H9 (cell line): ENCODE data around the gene ONECUT3. TPM values are rescaled to one million over a fixed set of nuclear protein-coding genes. Genes with fewer than 3 reads are reported as not detected.

Source experiments
- DNase-seq: peaks from one replicate; pipeline ENCODE4 v3.0.0-alpha.2; 2017
- H2AFZ ChIP-seq: one replicate; pipeline ENCODE4 v1.6.1; 2013; ENCODE audit warnings: mild to moderate bottlenecking, low read length, control low read depth, moderate library complexity
- H2AK5ac ChIP-seq: 2 replicates; pipeline ENCODE4 v1.6.1; 2013; ENCODE audit warnings: low read length, control low read depth, mixed read lengths; ENCODE audit not compliant: insufficient read length
- H2BK120ac ChIP-seq: one replicate; pipeline ENCODE4 v1.6.1; 2013; ENCODE audit warnings: low read depth, mild to moderate bottlenecking, low read length, control low read depth, inconsistent platforms; ENCODE audit not compliant: poor library complexity, severe bottlenecking
- H2BK12ac ChIP-seq: 2 replicates; pipeline ENCODE4 v1.6.1; 2013; ENCODE audit warnings: low read length, control low read depth, mixed read lengths, low read depth; ENCODE audit not compliant: insufficient read length
- H2BK15ac ChIP-seq: 2 replicates; pipeline ENCODE4 v1.6.1; 2013; ENCODE audit warnings: low read depth, low read length, control low read depth
- H2BK20ac ChIP-seq: one replicate; pipeline ENCODE4 v1.6.1; 2013; ENCODE audit warnings: low read depth, mild to moderate bottlenecking, low read length, control low read depth, inconsistent platforms; ENCODE audit not compliant: poor library complexity, severe bottlenecking
- H2BK5ac ChIP-seq: 2 replicates; pipeline ENCODE4 v1.6.1; 2013; ENCODE audit warnings: low read length, control low read depth, mixed read lengths; ENCODE audit not compliant: insufficient read length
- H3K14ac ChIP-seq: 2 replicates; pipeline ENCODE4 v1.6.1; 2013; ENCODE audit warnings: low read length, control low read depth; ENCODE audit not compliant: insufficient read depth
- H3K18ac ChIP-seq: 2 replicates; pipeline ENCODE4 v1.6.1; 2013; ENCODE audit warnings: low read depth, mild to moderate bottlenecking, mixed read lengths, low read length, control low read depth; ENCODE audit not compliant: insufficient read length
- H3K23ac ChIP-seq: 2 replicates; pipeline ENCODE4 v1.6.1; 2013; ENCODE audit warnings: low read length, control low read depth, mixed read lengths, low read depth; ENCODE audit not compliant: insufficient read length
- H3K23me2 ChIP-seq: 2 replicates; pipeline ENCODE4 v1.6.1; 2013; ENCODE audit warnings: low read depth, mild to moderate bottlenecking, mixed read lengths, low read length, control low read depth; ENCODE audit not compliant: insufficient read length, poor library complexity, severe bottlenecking
- H3K27ac ChIP-seq: 2 replicates; pipeline ENCODE4 v1.5.1; 2013; ENCODE audit warnings: low read length, control low read depth, mixed read lengths, low read depth; ENCODE audit not compliant: insufficient read length
- H3K27me3 ChIP-seq: 2 replicates; pipeline ENCODE4 v1.6.1; 2013; ENCODE audit warnings: low read length, control low read depth, inconsistent platforms; ENCODE audit not compliant: insufficient read depth
- H3K4ac ChIP-seq: 2 replicates; pipeline ENCODE4 v1.6.1; 2013; ENCODE audit warnings: low read depth, mild to moderate bottlenecking, control low read depth, inconsistent platforms, low read length, moderate library complexity
- H3K4me1 ChIP-seq: 2 replicates; pipeline ENCODE4 v1.6.1; 2013; ENCODE audit warnings: low read length, control low read depth, inconsistent platforms; ENCODE audit not compliant: insufficient read depth
- H3K4me2 ChIP-seq: 2 replicates; pipeline ENCODE4 v1.6.1; 2013; ENCODE audit warnings: low read length, control low read depth, mixed read lengths; ENCODE audit not compliant: insufficient read length, insufficient read depth
- H3K56ac ChIP-seq: 2 replicates; pipeline ENCODE4 v1.6.1; 2013; ENCODE audit warnings: low read depth, mild to moderate bottlenecking, mixed read lengths, low read length, control low read depth; ENCODE audit not compliant: insufficient read length
- H3K79me1 ChIP-seq: 2 replicates; pipeline ENCODE4 v1.6.1; 2013; ENCODE audit warnings: low read depth, mild to moderate bottlenecking, moderate library complexity, low read length, control low read depth, inconsistent platforms; ENCODE audit not compliant: insufficient read depth, poor library complexity, severe bottlenecking
- H3K79me2 ChIP-seq: 2 replicates; pipeline ENCODE4 v1.6.1; 2013; ENCODE audit warnings: low read length, control low read depth, inconsistent platforms; ENCODE audit not compliant: insufficient read depth
- H3K9ac ChIP-seq: 2 replicates; pipeline ENCODE4 v1.6.1; 2013; ENCODE audit warnings: low read length, control low read depth, mixed read lengths; ENCODE audit not compliant: insufficient read length; ENCODE audit errors: extremely low read depth
- H3K9me3 ChIP-seq: one replicate; pipeline ENCODE4 v1.6.1; 2013; ENCODE audit warnings: low read depth, low read length, inconsistent platforms; ENCODE audit not compliant: control insufficient read depth
- H3T11ph ChIP-seq: one replicate; pipeline ENCODE4 v1.6.1; 2013; ENCODE audit warnings: mild to moderate bottlenecking, low read length, control low read depth, inconsistent platforms
- H4K20me1 ChIP-seq: one replicate; pipeline ENCODE4 v1.6.1; 2013; ENCODE audit not compliant: control insufficient read depth, insufficient read length, insufficient read depth
- H4K5ac ChIP-seq: 2 replicates; pipeline ENCODE4 v1.6.1; 2013; ENCODE audit warnings: low read depth, mild to moderate bottlenecking, mixed read lengths, low read length, control low read depth; ENCODE audit not compliant: insufficient read length
- H4K8ac ChIP-seq: replicated peaks from 2 replicates; pipeline ENCODE4 v1.6.1; 2013; ENCODE audit warnings: low read length, control low read depth, mixed read lengths, low read depth; ENCODE audit not compliant: insufficient read length
- H4K91ac ChIP-seq: 2 replicates; pipeline ENCODE4 v1.6.1; 2013; ENCODE audit warnings: low read depth, mild to moderate bottlenecking, moderate library complexity, mixed read lengths, low read length, control low read depth; ENCODE audit not compliant: insufficient read length
- H3K27ac Mint-ChIP-seq, 3 experiments: 2 replicates in 2 of 3; 3 replicates in 1 of 3; pipeline ENCODE4 v1.8.0; 2020 to 2021; ENCODE audit warnings: mixed read lengths in 3 of 3, mild to moderate bottlenecking in 1 of 3, moderate library complexity in 1 of 3
- H3K27me3 Mint-ChIP-seq: 2 replicates; pipeline ENCODE4 v1.8.0; 2021; ENCODE audit warnings: low read depth, mild to moderate bottlenecking, moderate library complexity, mixed read lengths
- H3K36me3 Mint-ChIP-seq, 3 experiments: 2 replicates in 2 of 3; 3 replicates in 1 of 3; pipeline ENCODE4 v1.8.0; 2020 to 2021; ENCODE audit warnings: low read depth in 3 of 3, mixed read lengths in 3 of 3; ENCODE audit not compliant: insufficient read depth in 1 of 3
- H3K4me1 Mint-ChIP-seq, 2 experiments: 2 replicates each; pipeline ENCODE4 v1.8.0; 2020; ENCODE audit warnings: mixed read lengths in 2 of 2
- H3K4me3 Mint-ChIP-seq, 2 experiments: 2 replicates in 1 of 2; 3 replicates in 1 of 2; pipeline ENCODE4 v1.8.0; 2020 to 2021; ENCODE audit warnings: mild to moderate bottlenecking in 2 of 2, mixed read lengths in 2 of 2, moderate library complexity in 1 of 2
- H3K9me3 Mint-ChIP-seq, 2 experiments: 2 replicates in 1 of 2; 3 replicates in 1 of 2; pipeline ENCODE4 v1.8.0; 2020; ENCODE audit warnings: mild to moderate bottlenecking in 2 of 2, mixed read lengths in 2 of 2, moderate library complexity in 1 of 2
- WGBS: extraction: QIAGEN DNeasy Blood & Tissue Kit; methylation state at CpG from one replicate; pipeline ENCODE4 v1.1.7; 2013; ENCODE audit warnings: missing lambda C conversion rate, low lambda C conversion rate, mixed read lengths; ENCODE audit not compliant: insufficient read length; ENCODE audit errors: extremely low coverage; 5-methylcytosine and 5-hydroxymethylcytosine counted together
- total RNA-seq: library from RNA; stranded (reverse); gene quantifications from 2 replicates; pipeline ENCODE4 v1.2.1, GENCODE V29; 2021
- TF ChIP-seq, protein P1 (sequence below): fragments of 200-600 bp; sonication (generic); conservative IDR thresholded peaks from 3 replicates; pipeline ENCODE4 v1.8.0; 2021; ENCODE audit warnings: antibody characterized with exemption, mild to moderate bottlenecking

ONECUT3 gene
- total RNA-seq, 1 experiment from 2014 or later, result 0.04 TPM

- no peaks in the 10 kb centered on the region for H4K20me1 ChIP-seq
- H3K23me2 ChIP-seq, result peaks cover 21% of the 10 kb centered on the region
- no peak overlapping the region for H4K8ac ChIP-seq
- H2AK5ac ChIP-seq, result no peak overlapping the region
- H3K27me3 ChIP-seq, result peaks cover 35% of the 10 kb centered on the region
- H3K9ac ChIP-seq, result no peak overlapping the region
- Mint-ChIP-seq H3K4me1 (peaks cover 9 to 18% of the 10 kb centered on the region in 2 experiments), H3K27me3 (peaks cover 95% of the 10 kb centered on the region), H3K27ac (no peak overlapping the region), H3K36me3 (no peaks in the 10 kb centered on the region), H3K9me3 (peaks cover 5 to 6% of the 10 kb centered on the region in 2 experiments; a peak in 2 of 5 replicates), H3K4me3 (no peak overlapping the region)
- no peak overlapping the region for H3K4me2 ChIP-seq
- no peak overlapping the region for H3K56ac ChIP-seq
- H3K18ac ChIP-seq, result no peak overlapping the region
- WGBS, result no CpG with 5 or more reads among the region's 10 CpGs
- no peak overlapping the region for H3K4ac ChIP-seq
- no peak overlapping the region for H2BK120ac ChIP-seq
- H2BK12ac ChIP-seq, result no peak overlapping the region
- H3K4me1 ChIP-seq, result no peaks in the 10 kb centered on the region; the same call in 1 of the 2 replicates
- H3K27ac ChIP-seq, result no peak overlapping the region
- H3K14ac ChIP-seq, result no peak overlapping the region
- no peak overlapping the region for H3K23ac ChIP-seq
- no peak overlapping the region for H4K5ac ChIP-seq
- no peak overlapping the region for H2BK20ac ChIP-seq
- no peaks in the 10 kb centered on the region for H3K9me3 ChIP-seq
- H4K91ac ChIP-seq, result no peak overlapping the region
- no peak overlapping the region for H2BK5ac ChIP-seq
- no peak for DNase-seq
- no peaks in the 10 kb centered on the region for H3K79me2 ChIP-seq
- TF ChIP-seq, protein P1, sequence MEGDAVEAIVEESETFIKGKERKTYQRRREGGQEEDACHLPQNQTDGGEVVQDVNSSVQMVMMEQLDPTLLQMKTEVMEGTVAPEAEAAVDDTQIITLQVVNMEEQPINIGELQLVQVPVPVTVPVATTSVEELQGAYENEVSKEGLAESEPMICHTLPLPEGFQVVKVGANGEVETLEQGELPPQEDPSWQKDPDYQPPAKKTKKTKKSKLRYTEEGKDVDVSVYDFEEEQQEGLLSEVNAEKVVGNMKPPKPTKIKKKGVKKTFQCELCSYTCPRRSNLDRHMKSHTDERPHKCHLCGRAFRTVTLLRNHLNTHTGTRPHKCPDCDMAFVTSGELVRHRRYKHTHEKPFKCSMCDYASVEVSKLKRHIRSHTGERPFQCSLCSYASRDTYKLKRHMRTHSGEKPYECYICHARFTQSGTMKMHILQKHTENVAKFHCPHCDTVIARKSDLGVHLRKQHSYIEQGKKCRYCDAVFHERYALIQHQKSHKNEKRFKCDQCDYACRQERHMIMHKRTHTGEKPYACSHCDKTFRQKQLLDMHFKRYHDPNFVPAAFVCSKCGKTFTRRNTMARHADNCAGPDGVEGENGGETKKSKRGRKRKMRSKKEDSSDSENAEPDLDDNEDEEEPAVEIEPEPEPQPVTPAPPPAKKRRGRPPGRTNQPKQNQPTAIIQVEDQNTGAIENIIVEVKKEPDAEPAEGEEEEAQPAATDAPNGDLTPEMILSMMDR, result no peak
- H3K79me1 ChIP-seq, result no peaks in the 10 kb centered on the region
- H3T11ph ChIP-seq, result no peak overlapping the region
- H2BK15ac ChIP-seq, result no peak overlapping the region
- H2AFZ ChIP-seq, result no peak overlapping the region
Measured at GRCh38 chr19:1744133-1744665, 9.1 kb upstream of the ONECUT3 start.
